Ovary (tissue), 9 donors: ENCODE measurements around the gene NCAN. TPM values are rescaled to one million over a fixed set of nuclear protein-coding genes. Genes with fewer than 3 reads are reported as not detected.
A peak's percentile ranks its signal among the peaks of the same experiment; 100 is the strongest.

ENCODE experiments used
- DNase-seq, 5 donors: peaks; one replicate each; pipeline ENCODE4 v3.0.0-alpha.2; 2019 to 2020
- H3K27ac ChIP-seq, 2 donors: fragments of 200-600 bp; one replicate each; pipeline versions ENCODE4 v1.5.1 to v1.8.0; 2019 to 2022
- H3K27me3 ChIP-seq: fragments of 200-600 bp; one replicate; pipeline ENCODE4 v1.8.0; 2022
- H3K36me3 ChIP-seq: fragments of 200-600 bp; sonication (generic); one replicate; pipeline ENCODE4 v1.5.1; 2019
- H3K4me1 ChIP-seq: one replicate; pipeline ENCODE4 v1.8.1; 2013; ENCODE audit warnings: mild to moderate bottlenecking, moderate library complexity; ENCODE audit not compliant: insufficient read depth
- H3K4me3 ChIP-seq: fragments of 200-600 bp; sonication (generic); one replicate; pipeline ENCODE4 v1.5.1; 2017
- H3K9me3 ChIP-seq, 2 donors: fragments of 200-600 bp in 1 of 2; sonication (generic) in 1 of 2; one replicate each; pipeline versions ENCODE4 v1.5.1 to v1.8.1; 2013 to 2019; ENCODE audit warnings: mild to moderate bottlenecking in 1 of 2, moderate library complexity in 1 of 2
- EP300 ChIP-seq: sonication (generic); formaldehyde crosslinking; IDR thresholded peaks from one replicate; pipeline ENCODE4 v1.6.1; 2017; ENCODE audit warnings: antibody characterized with exemption
- POLR2A ChIP-seq: fragments of 450-650 bp; IDR thresholded peaks from one replicate; pipeline ENCODE4 v1.6.1; 2017; ENCODE audit warnings: antibody characterized with exemption, mild to moderate bottlenecking, moderate library complexity
- WGBS, 3 donors: extraction: QIAGEN DNeasy Blood & Tissue Kit in 1 of 3; methylation state at CpG; one replicate each; pipeline versions ENCODE4 v1.1.5 to v1.1.7; 2013 to 2017; 5-methylcytosine and 5-hydroxymethylcytosine counted together
- intact Hi-C, 4 donors: fragments of 100-400 bp; cut with DNase I; formaldehyde crosslinking; loops; one replicate each; pipeline versions ENCODE4 v1.11.0 to v1.15.1; 2022 to 2023
- polyA plus RNA-seq, 2 donors: library from polyadenylated mRNA; stranded (reverse); fragments of 200-250 nt in 1 of 2; fragments of 350-450 nt in 1 of 2; fragmentation: Illumina TruSeq in 1 of 2; extraction: RNeasy Lipid Tissue Mini Kit (QIAGEN cat#74804) in 1 of 2; gene quantifications; one replicate each; pipeline ENCODE4 v1.2.3, GENCODE V29; 2013 to 2014
- total RNA-seq, 7 donors: library from RNA; depleted of rRNA in 2 of 7; stranded (reverse); fragments of >200 nt in 2 of 7; fragmentation: NEBNext Ultra II Directional in 3 of 7; extraction: Animal tissue kit (Norgen Biotek cat#: 25700) in 3 of 7; gene quantifications; one replicate each; pipeline versions ENCODE4 v1.1.0 to v1.2.4, GENCODE V29; 2016 to 2023
- TF ChIP-seq, protein P1 (sequence below), 3 donors: fragments of 450-650 bp in 2 of 3; fragments of 200-600 bp in 1 of 3; IDR thresholded peaks; one replicate each; pipeline versions ENCODE4 v1.5.1 to v1.8.0; 2016 to 2022; ENCODE audit warnings: antibody characterized with exemption in 3 of 3, mild to moderate bottlenecking in 1 of 3
- donor health status: DM: no; HTN: no; CAD: no; lungs with moderate emphysema.
- donor health status: DM: no; HTN: no; CAD: no.
- donor health status: Bipolar disorder and iron deficiency.
- donor health status: DM: yes; HTN: yes; CAD: no.
- donor health status: DM: no; HTN: no; CAD: no.
- donor health status: DM: yes; HTN: yes; CAD: no.

NCAN gene
- total and polyA plus RNA-seq, 9 donors: not detected

- TF ChIP-seq POLR2A (no peak), EP300 (no peak)
- TF ChIP-seq, protein P1, sequence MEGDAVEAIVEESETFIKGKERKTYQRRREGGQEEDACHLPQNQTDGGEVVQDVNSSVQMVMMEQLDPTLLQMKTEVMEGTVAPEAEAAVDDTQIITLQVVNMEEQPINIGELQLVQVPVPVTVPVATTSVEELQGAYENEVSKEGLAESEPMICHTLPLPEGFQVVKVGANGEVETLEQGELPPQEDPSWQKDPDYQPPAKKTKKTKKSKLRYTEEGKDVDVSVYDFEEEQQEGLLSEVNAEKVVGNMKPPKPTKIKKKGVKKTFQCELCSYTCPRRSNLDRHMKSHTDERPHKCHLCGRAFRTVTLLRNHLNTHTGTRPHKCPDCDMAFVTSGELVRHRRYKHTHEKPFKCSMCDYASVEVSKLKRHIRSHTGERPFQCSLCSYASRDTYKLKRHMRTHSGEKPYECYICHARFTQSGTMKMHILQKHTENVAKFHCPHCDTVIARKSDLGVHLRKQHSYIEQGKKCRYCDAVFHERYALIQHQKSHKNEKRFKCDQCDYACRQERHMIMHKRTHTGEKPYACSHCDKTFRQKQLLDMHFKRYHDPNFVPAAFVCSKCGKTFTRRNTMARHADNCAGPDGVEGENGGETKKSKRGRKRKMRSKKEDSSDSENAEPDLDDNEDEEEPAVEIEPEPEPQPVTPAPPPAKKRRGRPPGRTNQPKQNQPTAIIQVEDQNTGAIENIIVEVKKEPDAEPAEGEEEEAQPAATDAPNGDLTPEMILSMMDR (IDR thresholded peaks at IDR 0.05): no peak
- H3K36me3 ChIP-seq: no peaks in the 10 kb centered on the region
- intact Hi-C loops: no loop called here
- no peak for DNase-seq
- H3K4me1 ChIP-seq: no peaks in the 10 kb centered on the region
- WGBS, 3 donors: 39 to 47% (median 41%) methylated on average over 21 of the region's 21 CpGs
- H3K9me3 ChIP-seq: no peaks in the 10 kb centered on the region
- no peaks in the 10 kb centered on the region for H3K27me3 ChIP-seq
- no peak overlapping the region for H3K4me3 ChIP-seq
- H3K27ac ChIP-seq: no peak overlapping the region
Measured at GRCh38 chr19:19213426-19214158, 1.8 kb downstream of the NCAN start.

DNA sequence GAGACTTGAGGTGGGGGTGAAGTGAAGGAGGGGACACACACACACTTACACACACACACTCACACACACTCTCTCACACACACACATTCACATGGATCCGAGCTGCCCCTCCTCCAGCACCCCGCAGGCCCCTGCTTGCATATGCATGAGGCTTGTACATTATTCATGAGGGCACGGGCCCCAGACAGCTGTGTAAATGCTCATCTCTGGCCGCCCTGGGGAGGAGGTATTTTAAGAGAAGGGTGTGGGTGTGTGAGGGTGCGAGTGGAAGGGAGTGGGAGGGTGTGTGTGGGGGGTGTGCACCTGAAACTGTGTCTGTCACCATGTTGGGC, 2.4 kb downstream of the NCAN start:
- no peaks in the 10 kb centered on the region for H3K4me1 ChIP-seq
- no peak for TF ChIP-seq EP300
- no peak for TF ChIP-seq POLR2A
- TF ChIP-seq, protein P1 (IDR thresholded peaks at IDR 0.05): no peak
- 2 to 5% (median 5%) methylated on average over 5 of the region's 5 CpGs for WGBS, 3 donors
- no peak overlapping the region for H3K27ac ChIP-seq
- H3K4me3 ChIP-seq: no peak overlapping the region
- H3K36me3 ChIP-seq: no peaks in the 10 kb centered on the region
- H3K27me3 ChIP-seq: no peaks in the 10 kb centered on the region
- no peaks in the 10 kb centered on the region for H3K9me3 ChIP-seq
- intact Hi-C loops: no loop called here
- no peak for DNase-seq

- no peaks in the 10 kb centered on the region for H3K4me1 ChIP-seq
- H3K4me3 ChIP-seq: no peak overlapping the region
- 0 to 2% (median 1%) methylated on average over 8 of the region's 8 CpGs for WGBS, 3 donors
- no peaks in the 10 kb centered on the region for H3K27me3 ChIP-seq
- TF ChIP-seq EP300 (no peak), POLR2A (no peak)
- TF ChIP-seq, protein P1 (IDR thresholded peaks at IDR 0.05): no peak
- no peaks in the 10 kb centered on the region for H3K36me3 ChIP-seq
- H3K27ac ChIP-seq: no peak overlapping the region
- peak in 2 of 5 donors; percentile 60 to 68 for DNase-seq
- H3K9me3 ChIP-seq: no peaks in the 10 kb centered on the region
- intact Hi-C loops: no loop called here
Measured at GRCh38 chr19:19214892-19215291, 3.1 kb downstream of the NCAN start.

GRCh38 chr19:19215792-19216191, 4.0 kb downstream of the NCAN start:
- TF ChIP-seq, protein P1 (IDR thresholded peaks at IDR 0.05): no peak
- TF ChIP-seq POLR2A: no peak
- no peak for TF ChIP-seq EP300
- no peak overlapping the region for H3K4me3 ChIP-seq
- H3K27me3 ChIP-seq: no peaks in the 10 kb centered on the region

More at GRCh38 chr19:19215792-19216191, 4.0 kb downstream of the NCAN start:
- Histone ChIP-seq H3K9me3 (no peaks in the 10 kb centered on the region), H3K4me1 (no peaks in the 10 kb centered on the region), H3K36me3 (no peaks in the 10 kb centered on the region), H3K27ac (no peak overlapping the region)
- 57 to 65% (median 63%) methylated on average over 4 of the region's 4 CpGs for WGBS, 3 donors
- intact Hi-C loops: no loop called here
- DNase-seq: no peak
